HG03039 (cell line): ENCODE results near the gene INTS11.
"Not testable (repeated sequence)": the region's sequence is repeated elsewhere in the genome, so short reads cannot be mapped to it uniquely, and the experiment has no call there.

ENCODE experiments used
- ATAC-seq: cut with Tn5 transposase; IDR thresholded peaks from one replicate; pipeline ENCODE4 v1.9.1; 2021; ENCODE audit warnings: mild to moderate bottlenecking, moderate library complexity; ENCODE audit not compliant: unreplicated experiment

Gene INTS11

DNA sequence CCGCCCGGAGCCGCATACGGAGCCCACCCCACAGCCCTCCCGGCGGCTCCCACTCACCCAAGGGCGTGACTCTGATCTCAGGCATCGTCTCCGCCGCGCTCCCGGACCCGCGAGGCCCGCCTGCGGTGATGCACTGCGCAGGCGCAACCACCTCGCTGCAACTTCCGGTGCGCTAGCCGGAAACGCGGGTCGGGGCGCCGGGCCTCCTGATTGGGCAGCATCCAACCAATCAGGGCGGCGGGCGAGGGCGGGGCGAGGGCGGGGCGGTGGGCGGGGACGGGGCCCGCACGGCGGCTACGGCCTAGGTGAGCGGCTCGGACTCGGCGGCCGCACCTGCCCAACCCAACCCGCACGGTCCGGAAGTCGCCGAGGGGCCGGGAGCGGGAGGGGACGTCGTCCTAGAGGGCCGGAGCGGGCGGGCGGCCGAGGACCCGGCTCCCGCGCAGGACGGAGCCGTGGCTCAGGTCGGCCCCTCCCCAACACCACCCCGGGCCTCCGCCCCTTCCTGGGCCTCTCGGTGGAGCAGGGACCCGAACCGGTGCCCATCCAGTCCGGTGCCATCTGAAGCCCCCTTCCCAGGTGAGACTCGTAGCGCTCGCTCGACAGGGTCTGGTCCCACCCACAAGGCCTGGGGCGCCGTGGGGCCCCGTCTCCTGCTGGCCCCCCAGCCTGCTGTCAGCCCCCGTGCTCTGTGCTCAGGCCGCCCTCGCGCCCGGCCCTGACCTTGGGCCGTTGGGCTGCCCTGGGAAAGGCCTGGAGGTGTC is at the start of gene INTS11, which contains the start of gene CPTP:
Gene INTS11, minus strand, starts transcription at position 137 of the 764 bp plus-strand sequence. Its CDS starts 52 bp downstream, at position 85.
Gene CPTP, plus strand, starts transcription at position 279 of the 764 bp plus-strand sequence. CDS start 2,109 bp downstream, outside the sequence.
- peak; percentile 55 for ATAC-seq

DNA sequence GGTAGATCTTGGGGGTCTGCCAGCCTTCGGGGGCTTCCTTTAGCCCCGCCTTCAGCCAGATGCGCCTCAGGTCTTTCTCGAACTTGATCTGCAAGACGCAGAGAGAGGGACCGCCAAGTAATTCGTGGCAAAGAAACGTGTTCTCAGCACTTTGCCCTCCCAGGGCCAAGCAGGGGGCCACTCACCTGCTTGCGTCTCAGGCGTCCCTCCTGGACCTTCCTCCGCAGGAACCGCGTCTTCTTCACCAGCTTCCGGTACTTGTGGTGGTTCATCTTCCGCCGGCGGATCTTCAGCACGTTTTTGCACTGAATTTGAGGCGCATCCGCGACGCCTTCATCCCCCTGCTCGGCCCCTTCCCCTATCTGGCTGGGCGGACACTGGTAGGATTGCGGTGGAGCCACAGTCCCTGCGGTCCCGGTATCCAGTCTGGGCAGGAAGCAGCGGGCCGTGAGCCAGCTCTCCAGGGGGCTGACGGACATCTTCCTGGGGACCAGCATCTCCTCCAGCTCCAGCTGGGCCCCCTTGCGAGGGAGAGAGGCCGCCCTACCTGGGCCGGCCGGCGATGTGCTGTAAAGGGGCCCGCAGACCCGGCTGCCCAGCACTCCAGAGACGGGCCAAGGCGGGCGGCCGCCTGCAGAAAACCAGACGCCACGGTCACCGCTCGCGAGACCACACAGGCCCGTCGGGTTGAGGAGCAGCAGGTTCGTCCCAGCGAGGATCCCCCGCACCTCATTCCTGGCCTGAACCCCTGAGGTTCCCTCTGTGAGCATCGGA is 49.5 kb upstream of the INTS11 start:
- no peak for ATAC-seq

- no peak for ATAC-seq
Measured at GRCh38 chr1:1373051-1373814, 48.8 kb upstream of the INTS11 start.

GRCh38 chr1:1371746-1372711 is 47.6 kb upstream of the INTS11 start:
- no peak for ATAC-seq

DNA sequence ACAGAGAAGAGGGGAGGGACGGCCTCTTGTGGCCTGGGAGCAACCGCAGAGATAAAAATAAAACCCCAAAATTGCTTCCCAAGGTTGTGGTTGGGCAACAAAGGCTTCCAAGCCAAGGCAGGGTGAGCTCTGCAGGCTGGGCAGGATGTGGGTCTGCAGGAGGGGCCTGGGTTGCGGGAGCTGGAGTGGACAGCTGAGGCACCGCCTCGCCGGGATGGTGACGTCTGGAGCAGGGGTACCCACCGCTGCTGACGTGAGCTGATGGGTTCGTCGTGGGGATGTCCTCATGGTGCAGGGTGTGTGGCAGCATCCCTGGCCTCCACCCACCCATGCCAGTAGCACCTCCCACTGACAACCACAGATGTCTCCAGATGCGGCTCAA is 46.9 kb upstream of the INTS11 start:
- ATAC-seq, result no peak

DNA sequence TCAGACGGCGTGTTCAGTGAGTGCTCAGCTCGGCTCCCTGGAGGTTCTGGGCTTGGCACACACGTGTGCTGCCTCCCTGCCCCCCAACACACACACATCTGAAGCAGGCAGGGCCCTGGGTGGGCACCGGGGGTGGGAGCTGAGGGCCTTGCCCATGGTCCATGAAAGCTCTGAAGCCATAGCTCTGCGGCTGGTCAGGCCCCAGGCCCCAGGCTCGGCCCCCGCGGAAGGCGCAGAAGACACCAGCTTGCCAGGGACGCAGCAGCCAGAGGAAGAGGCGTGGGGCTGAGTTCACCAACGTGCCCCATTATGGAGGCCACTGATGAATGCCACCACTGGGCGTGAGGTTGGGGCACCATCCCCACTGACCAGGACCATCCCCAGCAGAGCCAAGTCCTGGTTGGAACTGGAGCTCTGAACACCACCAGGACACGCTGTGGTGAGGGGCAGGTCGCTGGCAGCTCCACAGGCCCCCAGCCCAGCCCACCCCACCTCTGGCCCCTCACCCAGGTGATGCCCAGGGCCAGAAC is 46.4 kb upstream of the INTS11 start:
- ATAC-seq, result no peak

GRCh38 chr1:1370094-1370493 is 45.6 kb upstream of the INTS11 start:
- not testable (repeated sequence) for ATAC-seq

GRCh38 chr1:1367315-1367714 is 42.9 kb upstream of the INTS11 start:
- ATAC-seq, result no peak

GRCh38 chr1:1366699-1367066 is 42.2 kb upstream of the INTS11 start:
- no peak for ATAC-seq

- ATAC-seq, result no peak
Measured at GRCh38 chr1:1365875-1366698, 41.6 kb upstream of the INTS11 start.

DNA sequence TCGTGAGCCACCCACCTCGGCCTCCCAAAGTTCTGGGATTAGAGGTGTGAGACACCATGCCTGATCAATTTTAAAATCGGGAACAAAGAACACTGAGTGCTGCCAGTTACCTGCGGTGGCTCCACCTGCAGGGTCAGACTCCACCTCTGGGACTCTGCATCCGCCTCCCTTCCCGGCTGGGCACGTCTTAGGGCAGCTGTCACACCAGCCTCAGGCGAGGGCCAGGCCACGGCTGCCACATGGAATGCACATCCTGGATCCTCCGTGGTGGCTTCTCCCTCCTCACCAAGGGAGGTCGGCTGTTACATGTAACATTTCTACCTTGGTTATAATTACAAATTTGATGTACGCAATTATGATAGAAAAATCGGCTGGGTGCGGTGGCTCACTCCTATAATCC is 39.8 kb upstream of the INTS11 start:
- no peak for ATAC-seq

DNA sequence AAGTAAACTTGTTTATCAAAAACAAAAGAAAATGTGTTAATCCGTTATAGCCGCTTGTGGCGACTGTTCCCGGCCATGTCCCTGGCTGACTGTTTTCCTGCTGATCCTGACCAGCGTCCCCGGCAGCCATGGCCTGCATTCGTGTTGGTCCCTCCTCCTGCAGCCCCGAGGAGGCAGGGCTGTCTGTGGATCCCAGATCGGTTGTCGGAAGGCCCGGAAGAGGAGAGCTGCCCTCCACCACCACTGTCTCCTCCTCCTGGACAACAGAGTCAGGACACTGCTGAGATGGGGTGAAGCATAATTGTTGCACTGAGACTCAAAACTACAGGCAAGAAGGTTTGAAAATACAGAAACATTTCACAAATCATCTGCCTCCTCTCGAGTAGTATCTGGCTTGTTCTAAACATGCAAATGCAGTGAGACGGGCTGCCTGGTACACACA is 37.5 kb upstream of the INTS11 start:
- no peak for ATAC-seq

DNA sequence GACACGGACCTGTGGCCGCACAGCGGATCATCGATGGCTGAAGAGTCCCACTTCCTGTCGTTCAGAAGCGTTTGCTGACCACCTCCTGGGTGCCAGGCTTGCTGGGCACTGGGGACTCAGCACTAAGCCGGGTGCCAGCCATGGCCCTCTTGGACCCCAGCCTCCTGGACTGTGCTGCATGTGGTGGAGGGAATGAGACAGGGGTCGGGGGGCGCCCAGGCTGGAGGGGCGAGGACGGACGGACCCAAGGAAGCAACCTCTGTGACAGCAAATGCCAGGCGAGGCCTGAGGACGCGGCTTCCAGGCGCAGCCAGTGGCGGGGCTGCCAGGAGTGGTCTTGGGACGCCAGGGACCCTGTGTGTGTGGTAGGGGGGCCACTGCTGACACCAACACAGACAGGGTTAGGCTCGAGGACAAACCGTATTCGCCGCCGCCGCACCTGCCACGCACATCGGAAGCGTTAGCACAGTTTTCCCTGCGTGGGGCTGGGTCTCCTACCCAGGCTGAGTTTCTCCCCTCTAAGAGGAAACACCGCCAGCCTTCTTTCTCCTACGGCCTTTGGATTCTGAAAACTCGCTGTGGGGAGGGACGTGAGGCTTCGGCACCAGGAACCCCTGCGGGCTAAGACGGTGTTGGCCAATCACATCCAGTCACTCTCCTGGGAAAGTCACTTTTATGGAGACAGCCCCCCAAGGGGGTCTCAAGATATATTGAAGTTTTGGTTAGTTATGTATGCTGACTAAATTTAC is 36.9 kb upstream of the INTS11 start:
- no peak for ATAC-seq

GRCh38 chr1:1360506-1361169 is 36.2 kb upstream of the INTS11 start:
- no peak for ATAC-seq

GRCh38 chr1:1359664-1360468 is 35.4 kb upstream of the INTS11 start:
- no peak for ATAC-seq

GRCh38 chr1:1359308-1359663 is 34.8 kb upstream of the INTS11 start:
- no peak for ATAC-seq
